Liver (tissue), 3 donors: ENCODE measurements around the gene PHEX.

ENCODE experiments used
- ATF3 ChIP-seq: IDR thresholded peaks from 2 replicates; pipeline ENCODE4 v1.6.1; 2016; ENCODE audit warnings: antibody characterized with exemption
- EGR1 ChIP-seq, 2 donors: IDR thresholded peaks; 2 replicates each; pipeline ENCODE4 v1.6.1; 2016 to 2018; ENCODE audit warnings: antibody characterized with exemption in 2 of 2, low read depth in 2 of 2
- GABPA ChIP-seq, 2 donors: IDR thresholded peaks in 1 of 2; conservative IDR thresholded peaks in 1 of 2; 2 replicates each; pipeline ENCODE4 v1.6.1; 2016; ENCODE audit warnings: antibody characterized with exemption in 2 of 2, mild to moderate bottlenecking in 1 of 2, moderate library complexity in 1 of 2
- HNF4A ChIP-seq, 2 donors: conservative IDR thresholded peaks; 2 replicates each; pipeline ENCODE4 v1.6.1; 2016; ENCODE audit warnings: antibody characterized with exemption in 2 of 2, mild to moderate bottlenecking in 2 of 2
- JUND ChIP-seq, 2 donors: IDR thresholded peaks; 2 replicates each; pipeline ENCODE4 v1.6.1; 2016; ENCODE audit warnings: antibody characterized with exemption in 2 of 2
- MAX ChIP-seq: IDR thresholded peaks from 2 replicates; pipeline ENCODE4 v1.6.1; 2016; ENCODE audit warnings: antibody characterized with exemption
- RAD21 ChIP-seq, 2 donors: IDR thresholded peaks; 2 replicates each; pipeline ENCODE4 v1.6.1; 2016; ENCODE audit warnings: antibody characterized with exemption in 2 of 2, mild to moderate bottlenecking in 2 of 2
- REST ChIP-seq: IDR thresholded peaks from 2 replicates; pipeline ENCODE4 v1.6.1; 2016; ENCODE audit warnings: antibody characterized with exemption, mild to moderate bottlenecking
- RXRA ChIP-seq, 2 donors: IDR thresholded peaks; 2 replicates each; pipeline ENCODE4 v1.6.1; 2017 to 2018; ENCODE audit warnings: antibody characterized with exemption in 2 of 2, mild to moderate bottlenecking in 1 of 2
- SP1 ChIP-seq: IDR thresholded peaks from 2 replicates; pipeline ENCODE4 v1.6.1; 2018; ENCODE audit warnings: antibody characterized with exemption, mild to moderate bottlenecking
- TAF1 ChIP-seq: conservative IDR thresholded peaks from 2 replicates; pipeline ENCODE4 v1.6.1; 2016; ENCODE audit warnings: antibody characterized with exemption, mild to moderate bottlenecking
- YY1 ChIP-seq: IDR thresholded peaks from 2 replicates; pipeline ENCODE4 v1.6.1; 2016; ENCODE audit warnings: antibody characterized with exemption, mild to moderate bottlenecking
- TF ChIP-seq, protein P1 (sequence below): fragments of 150-350 bp; IDR thresholded peaks from 2 replicates; pipeline ENCODE4 v1.5.1; 2017; ENCODE audit warnings: improper control_type of control experiment, low read depth, low read length; ENCODE audit not compliant: missing input control
- TF ChIP-seq, protein P2 (sequence below): IDR thresholded peaks from 2 replicates; pipeline ENCODE4 v1.6.1; 2016; ENCODE audit warnings: antibody characterized with exemption
- donor health status: healthy.
- donor health status: healthy.

DNA sequence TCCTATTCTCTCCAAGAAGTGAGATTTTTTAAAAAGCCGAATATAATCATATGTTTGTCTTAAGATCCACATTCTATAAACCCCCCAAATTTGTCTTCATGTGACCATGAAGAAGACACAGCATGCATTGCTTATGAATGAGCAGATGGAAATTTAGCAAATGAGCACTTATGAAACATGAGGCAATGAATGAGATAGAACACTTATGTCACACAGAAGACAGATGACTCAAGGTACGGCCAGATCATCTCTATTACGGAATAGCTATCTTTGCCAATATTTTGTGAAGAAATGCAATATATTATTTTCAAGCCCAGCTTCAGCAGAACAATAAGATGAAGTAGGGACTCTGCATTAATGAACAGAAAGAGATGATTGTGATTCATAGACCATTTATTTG lies 21.4 kb downstream of the PHEX start:
- TF ChIP-seq TAF1 (no peak), YY1 (no peak), REST (no peak), ATF3 (no peak), RXRA (IDR thresholded peaks at IDR 0.05) (no peak), GABPA (IDR thresholded peaks at IDR 0.05 in 1 of 2, conservative IDR thresholded peaks at IDR 0.05 in 1 of 2) (no peak), SP1 (no peak), HNF4A (conservative IDR thresholded peaks at IDR 0.05) (no peak), JUND (IDR thresholded peaks at IDR 0.05) (no peak), RAD21 (IDR thresholded peaks at IDR 0.05) (no peak), MAX (no peak), EGR1 (IDR thresholded peaks at IDR 0.05; ENCODE audit: low read depth in 2 of 2) (no peak)
- TF ChIP-seq, protein P1, sequence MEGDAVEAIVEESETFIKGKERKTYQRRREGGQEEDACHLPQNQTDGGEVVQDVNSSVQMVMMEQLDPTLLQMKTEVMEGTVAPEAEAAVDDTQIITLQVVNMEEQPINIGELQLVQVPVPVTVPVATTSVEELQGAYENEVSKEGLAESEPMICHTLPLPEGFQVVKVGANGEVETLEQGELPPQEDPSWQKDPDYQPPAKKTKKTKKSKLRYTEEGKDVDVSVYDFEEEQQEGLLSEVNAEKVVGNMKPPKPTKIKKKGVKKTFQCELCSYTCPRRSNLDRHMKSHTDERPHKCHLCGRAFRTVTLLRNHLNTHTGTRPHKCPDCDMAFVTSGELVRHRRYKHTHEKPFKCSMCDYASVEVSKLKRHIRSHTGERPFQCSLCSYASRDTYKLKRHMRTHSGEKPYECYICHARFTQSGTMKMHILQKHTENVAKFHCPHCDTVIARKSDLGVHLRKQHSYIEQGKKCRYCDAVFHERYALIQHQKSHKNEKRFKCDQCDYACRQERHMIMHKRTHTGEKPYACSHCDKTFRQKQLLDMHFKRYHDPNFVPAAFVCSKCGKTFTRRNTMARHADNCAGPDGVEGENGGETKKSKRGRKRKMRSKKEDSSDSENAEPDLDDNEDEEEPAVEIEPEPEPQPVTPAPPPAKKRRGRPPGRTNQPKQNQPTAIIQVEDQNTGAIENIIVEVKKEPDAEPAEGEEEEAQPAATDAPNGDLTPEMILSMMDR = no peak
- TF ChIP-seq, protein P2, sequence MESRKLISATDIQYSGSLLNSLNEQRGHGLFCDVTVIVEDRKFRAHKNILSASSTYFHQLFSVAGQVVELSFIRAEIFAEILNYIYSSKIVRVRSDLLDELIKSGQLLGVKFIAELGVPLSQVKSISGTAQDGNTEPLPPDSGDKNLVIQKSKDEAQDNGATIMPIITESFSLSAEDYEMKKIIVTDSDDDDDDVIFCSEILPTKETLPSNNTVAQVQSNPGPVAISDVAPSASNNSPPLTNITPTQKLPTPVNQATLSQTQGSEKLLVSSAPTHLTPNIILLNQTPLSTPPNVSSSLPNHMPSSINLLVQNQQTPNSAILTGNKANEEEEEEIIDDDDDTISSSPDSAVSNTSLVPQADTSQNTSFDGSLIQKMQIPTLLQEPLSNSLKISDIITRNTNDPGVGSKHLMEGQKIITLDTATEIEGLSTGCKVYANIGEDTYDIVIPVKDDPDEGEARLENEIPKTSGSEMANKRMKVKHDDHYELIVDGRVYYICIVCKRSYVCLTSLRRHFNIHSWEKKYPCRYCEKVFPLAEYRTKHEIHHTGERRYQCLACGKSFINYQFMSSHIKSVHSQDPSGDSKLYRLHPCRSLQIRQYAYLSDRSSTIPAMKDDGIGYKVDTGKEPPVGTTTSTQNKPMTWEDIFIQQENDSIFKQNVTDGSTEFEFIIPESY = no peak
